ENCODE data around the gene NOS1AP.

Gene NOS1AP

GRCh38 chr1:162158624-162159271 is 89.3 kb downstream of the NOS1AP start:
- no peak overlapping the region for H3K27ac ChIP-seq
- no peak for TF ChIP-seq CTCF (IDR thresholded peaks at IDR 0.05)
- no peak overlapping the region for H3K4me3 ChIP-seq (ENCODE audit: low read depth in 1 of 2, low read length in 1 of 2)
- no peaks in the 10 kb centered on the region for H3K9me3 ChIP-seq
- no peaks in the 10 kb centered on the region for H3K27me3 ChIP-seq
- H3K4me1 ChIP-seq (ENCODE audit: control insufficient read depth in 1 of 2, insufficient read depth in 1 of 2, low read depth in 1 of 2, low read length in 1 of 2): no peaks in the 10 kb centered on the region
- H3K36me3 ChIP-seq: no peaks in the 10 kb centered on the region

- H3K36me3 ChIP-seq: no peaks in the 10 kb centered on the region
- TF ChIP-seq CTCF (IDR thresholded peaks at IDR 0.05): no peak
- H3K4me1 ChIP-seq (ENCODE audit: control insufficient read depth in 1 of 2, insufficient read depth in 1 of 2, low read depth in 1 of 2, low read length in 1 of 2): no peaks in the 10 kb centered on the region
- H3K27me3 ChIP-seq: no peaks in the 10 kb centered on the region
- H3K27ac ChIP-seq: no peak overlapping the region
- H3K4me3 ChIP-seq (ENCODE audit: low read depth in 1 of 2, low read length in 1 of 2): no peak overlapping the region
- no peaks in the 10 kb centered on the region for H3K9me3 ChIP-seq
Observed at GRCh38 chr1:162159515-162159914, 90.0 kb downstream of the NOS1AP start.

DNA sequence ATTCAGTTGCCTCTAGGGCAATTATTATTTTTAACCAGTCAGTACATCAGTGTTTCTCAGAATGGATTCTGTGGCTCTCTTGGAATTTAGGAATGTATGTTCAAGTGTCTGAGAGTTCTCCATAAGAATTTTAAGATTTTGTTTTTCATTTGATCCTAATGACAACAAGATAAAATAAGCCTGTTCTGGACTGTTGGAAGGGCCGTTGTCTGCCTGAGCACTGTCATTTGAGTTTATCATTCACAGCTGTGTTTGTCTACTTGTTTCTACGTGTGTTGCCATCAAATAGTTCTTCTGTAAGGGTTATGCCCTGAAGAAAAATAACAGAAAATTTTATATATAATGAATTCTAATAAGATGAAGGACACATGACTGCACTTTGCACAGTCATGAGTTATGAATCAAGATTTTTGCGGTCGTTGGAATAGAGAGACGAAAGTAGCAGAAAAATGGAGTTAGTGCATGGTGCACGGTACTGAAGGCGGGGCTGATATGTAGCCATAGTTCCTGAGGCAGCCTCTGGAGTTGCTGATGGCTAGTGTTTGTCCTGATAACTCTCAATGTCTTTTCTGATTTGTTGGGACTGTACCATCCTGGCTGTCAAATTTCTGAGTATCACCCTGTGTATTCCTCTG is 92.5 kb downstream of the NOS1AP start:
- Histone ChIP-seq H3K9me3 (no peaks in the 10 kb centered on the region), H3K4me1 (ENCODE audit: control insufficient read depth in 1 of 2, insufficient read depth in 1 of 2, low read depth in 1 of 2, low read length in 1 of 2) (peaks cover 0 to 5% of the 10 kb centered on the region in 2 experiments), H3K27ac (no peak overlapping the region), H3K27me3 (no peaks in the 10 kb centered on the region), H3K36me3 (no peaks in the 10 kb centered on the region), H3K4me3 (ENCODE audit: low read depth in 1 of 2, low read length in 1 of 2) (no peak overlapping the region)
- no peak for TF ChIP-seq CTCF (IDR thresholded peaks at IDR 0.05)

DNA sequence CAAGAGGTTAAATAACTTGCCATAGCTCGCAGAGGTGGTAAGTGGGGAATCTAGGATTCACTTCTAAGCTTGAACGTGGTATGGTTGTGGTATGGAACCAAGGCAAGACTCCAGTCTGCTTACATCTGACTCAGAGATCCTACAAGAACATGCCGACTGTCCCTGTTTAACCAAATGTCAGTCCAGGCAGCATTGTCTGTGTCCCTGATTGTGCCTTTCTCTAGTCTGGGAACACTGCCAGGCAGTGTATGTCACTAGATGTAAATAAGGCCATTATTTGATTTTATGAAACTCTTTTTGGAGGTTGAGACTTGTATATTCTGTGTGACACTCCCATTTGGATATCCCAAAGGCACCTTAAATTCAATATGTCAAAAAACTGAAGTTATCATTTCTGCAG is 96.0 kb downstream of the NOS1AP start:
- H3K4me3 ChIP-seq (ENCODE audit: low read depth in 1 of 2, low read length in 1 of 2): no peak overlapping the region
- H3K36me3 ChIP-seq: no peaks in the 10 kb centered on the region
- no peaks in the 10 kb centered on the region for H3K9me3 ChIP-seq
- H3K27me3 ChIP-seq: no peaks in the 10 kb centered on the region
- H3K4me1 ChIP-seq (ENCODE audit: control insufficient read depth in 1 of 2, insufficient read depth in 1 of 2, low read depth in 1 of 2, low read length in 1 of 2): peaks cover 0 to 5% of the 10 kb centered on the region in 2 experiments
- no peak overlapping the region for H3K27ac ChIP-seq
- no peak for TF ChIP-seq CTCF (IDR thresholded peaks at IDR 0.05)

GRCh38 chr1:162166917-162167615 is 97.6 kb downstream of the NOS1AP start:
- Histone ChIP-seq H3K36me3 (no peaks in the 10 kb centered on the region), H3K27ac (no peak overlapping the region), H3K4me1 (ENCODE audit: control insufficient read depth in 1 of 2, insufficient read depth in 1 of 2, low read depth in 1 of 2, low read length in 1 of 2) (peaks cover 0 to 5% of the 10 kb centered on the region in 2 experiments), H3K4me3 (ENCODE audit: low read depth in 1 of 2, low read length in 1 of 2) (no peak overlapping the region), H3K9me3 (no peaks in the 10 kb centered on the region), H3K27me3 (no peaks in the 10 kb centered on the region)
- no peak for TF ChIP-seq CTCF (IDR thresholded peaks at IDR 0.05)
